KMS-11 (cell line): ENCODE measurements around the gene MAPK4.
A peak's percentile ranks its signal among the peaks of the same experiment; 100 is the strongest.
"Not testable (repeated sequence)": the region's sequence is repeated elsewhere in the genome, so short reads cannot be mapped to it uniquely, and the experiment has no call there.

Source experiments
- H2AFZ ChIP-seq: fragments of 200-600 bp; sonication (generic); 2 replicates; pipeline ENCODE4 v1.6.1; 2016; ENCODE audit warnings: antibody characterized with exemption, mixed run types, low read depth
- H3K27ac ChIP-seq: fragments of 200-600 bp; sonication (generic); 2 replicates; pipeline ENCODE4 v1.6.1; 2016; ENCODE audit warnings: mild to moderate bottlenecking, mixed run types
- H3K27me3 ChIP-seq: fragments of 200-600 bp; sonication (generic); 2 replicates; pipeline ENCODE4 v1.6.1; 2017; ENCODE audit warnings: mild to moderate bottlenecking, low read depth, mixed run types, moderate library complexity; ENCODE audit not compliant: insufficient read depth
- H3K36me3 ChIP-seq: fragments of 200-600 bp; sonication (generic); 2 replicates; pipeline ENCODE4 v1.6.1; 2017; ENCODE audit warnings: mild to moderate bottlenecking, mixed run types; ENCODE audit not compliant: insufficient read depth
- H3K4me1 ChIP-seq: fragments of 200-600 bp; sonication (generic); 2 replicates; pipeline ENCODE4 v1.6.1; 2016; ENCODE audit warnings: mild to moderate bottlenecking, low read depth, mixed run types; ENCODE audit not compliant: poor library complexity, severe bottlenecking
- H3K4me2 ChIP-seq: fragments of 200-600 bp; sonication (generic); 2 replicates; pipeline ENCODE4 v1.7.0; 2016; ENCODE audit warnings: mild to moderate bottlenecking, mixed run types
- H3K4me3 ChIP-seq: fragments of 200-600 bp; sonication (generic); IDR thresholded peaks from 2 replicates; pipeline ENCODE4 v1.6.1; 2017; ENCODE audit warnings: low read depth, low read length, mixed read lengths; ENCODE audit not compliant: insufficient read depth
- H3K79me2 ChIP-seq: fragments of 200-600 bp; sonication (generic); 2 replicates; pipeline ENCODE4 v1.6.1; 2016; ENCODE audit warnings: low read depth, mixed run types; ENCODE audit not compliant: insufficient read depth
- H3K9ac ChIP-seq: fragments of 200-600 bp; sonication (generic); 2 replicates; pipeline ENCODE4 v1.6.1; 2016; ENCODE audit warnings: mild to moderate bottlenecking, mixed run types
- H4K20me1 ChIP-seq: fragments of 200-600 bp; sonication (generic); 2 replicates; pipeline ENCODE4 v1.6.1; 2016; ENCODE audit warnings: mild to moderate bottlenecking, mixed run types; ENCODE audit not compliant: insufficient read depth
- TF ChIP-seq, protein P1 (sequence below): fragments of 200-600 bp; sonication (generic); conservative IDR thresholded peaks from 2 replicates; pipeline ENCODE4 v1.6.1; 2017; ENCODE audit warnings: low read depth, mild to moderate bottlenecking, antibody characterized with exemption, low read length, moderate library complexity, mixed read lengths

Gene MAPK4

DNA sequence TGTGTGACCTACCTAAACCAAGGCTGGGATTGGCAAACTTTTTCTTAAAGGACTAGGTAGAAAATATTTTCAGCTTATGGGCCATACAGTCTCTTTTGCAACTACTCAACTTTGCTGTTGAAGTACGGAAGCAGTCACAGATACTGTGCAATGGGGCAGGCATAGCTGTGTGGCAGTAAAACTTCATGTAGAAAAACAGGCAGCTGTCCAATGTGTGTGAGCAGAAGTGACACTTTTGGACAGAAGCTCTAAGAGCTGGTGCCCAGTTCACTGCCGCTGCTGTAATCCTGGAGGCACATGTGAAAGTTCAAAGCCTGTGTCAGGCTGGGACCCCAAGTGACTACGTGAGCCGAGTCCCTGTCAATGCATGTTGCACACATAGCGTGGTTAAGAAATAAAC lies 46.7 kb downstream of the MAPK4 start:
- H3K36me3 ChIP-seq = no peaks in the 10 kb centered on the region

GRCh38 chr18:50607378-50607926 lies 47.6 kb downstream of the MAPK4 start:
- no peaks in the 10 kb centered on the region for H4K20me1 ChIP-seq
- no peaks in the 10 kb centered on the region for H3K27me3 ChIP-seq
- no peak overlapping the region for H3K9ac ChIP-seq
- no peaks in the 10 kb centered on the region for H3K79me2 ChIP-seq
- TF ChIP-seq, protein P1, sequence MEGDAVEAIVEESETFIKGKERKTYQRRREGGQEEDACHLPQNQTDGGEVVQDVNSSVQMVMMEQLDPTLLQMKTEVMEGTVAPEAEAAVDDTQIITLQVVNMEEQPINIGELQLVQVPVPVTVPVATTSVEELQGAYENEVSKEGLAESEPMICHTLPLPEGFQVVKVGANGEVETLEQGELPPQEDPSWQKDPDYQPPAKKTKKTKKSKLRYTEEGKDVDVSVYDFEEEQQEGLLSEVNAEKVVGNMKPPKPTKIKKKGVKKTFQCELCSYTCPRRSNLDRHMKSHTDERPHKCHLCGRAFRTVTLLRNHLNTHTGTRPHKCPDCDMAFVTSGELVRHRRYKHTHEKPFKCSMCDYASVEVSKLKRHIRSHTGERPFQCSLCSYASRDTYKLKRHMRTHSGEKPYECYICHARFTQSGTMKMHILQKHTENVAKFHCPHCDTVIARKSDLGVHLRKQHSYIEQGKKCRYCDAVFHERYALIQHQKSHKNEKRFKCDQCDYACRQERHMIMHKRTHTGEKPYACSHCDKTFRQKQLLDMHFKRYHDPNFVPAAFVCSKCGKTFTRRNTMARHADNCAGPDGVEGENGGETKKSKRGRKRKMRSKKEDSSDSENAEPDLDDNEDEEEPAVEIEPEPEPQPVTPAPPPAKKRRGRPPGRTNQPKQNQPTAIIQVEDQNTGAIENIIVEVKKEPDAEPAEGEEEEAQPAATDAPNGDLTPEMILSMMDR = no peak
- H3K36me3 ChIP-seq = no peaks in the 10 kb centered on the region
- no peak overlapping the region for H3K27ac ChIP-seq
- H2AFZ ChIP-seq = no peak overlapping the region
- H3K4me2 ChIP-seq = no peak overlapping the region
- H3K4me1 ChIP-seq = no peaks in the 10 kb centered on the region
- no peak overlapping the region for H3K4me3 ChIP-seq

More for the DNA sequence above, 46.7 kb downstream of the MAPK4 start:
- H2AFZ ChIP-seq = no peak overlapping the region
- no peak overlapping the region for H3K9ac ChIP-seq
- H3K4me3 ChIP-seq = no peak overlapping the region
- no peak overlapping the region for H3K27ac ChIP-seq
- H3K4me1 ChIP-seq = no peaks in the 10 kb centered on the region
- TF ChIP-seq, protein P1 = no peak
- H3K4me2 ChIP-seq = no peak overlapping the region
- H3K79me2 ChIP-seq = no peaks in the 10 kb centered on the region
- H4K20me1 ChIP-seq = no peaks in the 10 kb centered on the region
- H3K27me3 ChIP-seq = no peaks in the 10 kb centered on the region

DNA sequence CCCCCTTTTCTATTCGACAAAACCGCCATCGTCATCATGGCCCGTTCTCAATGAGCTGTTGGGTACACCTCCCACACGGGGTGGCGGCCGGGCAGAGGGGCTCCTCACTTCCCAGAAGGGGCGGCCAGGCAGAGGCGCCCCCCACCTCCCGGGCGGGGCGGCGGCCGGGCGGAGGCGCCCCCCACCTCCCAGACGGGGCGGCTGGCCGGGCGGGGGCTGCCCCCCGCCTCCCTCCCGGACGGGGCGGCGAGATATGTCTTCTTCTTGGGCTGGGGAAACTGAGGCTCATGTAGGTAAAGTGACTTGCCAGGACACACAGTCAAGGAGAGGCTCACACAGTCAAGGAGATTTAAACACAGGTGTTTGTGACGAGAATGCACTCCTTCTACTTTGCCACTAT lies 49.3 kb downstream of the MAPK4 start:
- H3K79me2 ChIP-seq, H3K27me3 ChIP-seq: not testable (repeated sequence)

DNA sequence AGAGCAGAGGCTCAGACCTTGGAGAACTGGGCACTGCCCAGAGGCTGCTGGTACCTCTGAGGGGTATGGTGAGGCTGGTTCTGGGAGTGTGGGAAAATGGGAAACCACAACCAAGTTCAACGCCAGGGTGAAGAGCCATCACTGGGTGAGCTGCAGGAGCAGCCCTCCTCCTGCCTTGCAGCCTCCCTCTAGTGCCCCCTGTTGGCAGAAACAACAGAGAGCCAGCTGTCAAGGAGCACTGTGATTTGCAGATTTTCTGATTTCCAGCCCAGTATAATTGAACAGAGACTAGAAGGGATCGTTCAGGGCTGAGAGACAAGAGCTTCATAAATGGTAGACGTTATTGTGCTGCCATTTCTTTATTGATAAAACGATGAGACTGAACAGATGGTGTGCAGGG lies 50.5 kb downstream of the MAPK4 start:
- H4K20me1 ChIP-seq = no peaks in the 10 kb centered on the region
- no peaks in the 10 kb centered on the region for H3K27me3 ChIP-seq
- no peak overlapping the region for H3K4me2 ChIP-seq
- no peak overlapping the region for H3K9ac ChIP-seq
- H3K36me3 ChIP-seq = no peaks in the 10 kb centered on the region
- TF ChIP-seq, protein P1 = peak; percentile 56
- no peaks in the 10 kb centered on the region for H3K79me2 ChIP-seq
- no peak overlapping the region for H3K27ac ChIP-seq
- no peak overlapping the region for H2AFZ ChIP-seq
- no peaks in the 10 kb centered on the region for H3K4me1 ChIP-seq
- no peak overlapping the region for H3K4me3 ChIP-seq

More for the DNA sequence above, 49.3 kb downstream of the MAPK4 start:
- not testable (repeated sequence) for H2AFZ ChIP-seq, H3K4me3 ChIP-seq, H4K20me1 ChIP-seq, H3K4me2 ChIP-seq, H3K9ac ChIP-seq, H3K4me1 ChIP-seq, H3K27ac ChIP-seq, H3K36me3 ChIP-seq

DNA sequence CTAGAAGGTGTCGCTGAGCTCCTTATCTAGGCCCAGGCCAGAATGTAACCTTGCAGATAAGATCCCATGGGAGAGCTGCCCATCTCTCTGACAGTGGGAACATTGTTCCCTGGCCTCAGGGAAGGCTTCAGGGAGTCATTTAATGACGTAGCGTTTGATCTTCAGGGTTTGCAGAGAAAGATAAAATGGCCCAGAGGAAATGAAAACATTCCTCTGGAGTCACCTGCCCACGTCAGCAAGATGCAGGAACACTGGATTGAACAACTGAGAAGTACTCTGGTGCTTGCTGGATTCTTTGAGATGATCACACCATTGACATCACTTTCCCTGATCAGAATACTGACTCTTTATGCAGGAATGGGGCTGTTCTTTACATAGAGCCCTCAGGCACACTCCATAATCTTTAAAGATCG lies 51.6 kb downstream of the MAPK4 start:
- no peaks in the 10 kb centered on the region for H4K20me1 ChIP-seq
- no peak overlapping the region for H3K27ac ChIP-seq
- H3K4me1 ChIP-seq = no peaks in the 10 kb centered on the region
- H3K4me3 ChIP-seq = no peak overlapping the region
- no peaks in the 10 kb centered on the region for H3K79me2 ChIP-seq
- no peaks in the 10 kb centered on the region for H3K36me3 ChIP-seq
- TF ChIP-seq, protein P1 = no peak
- no peaks in the 10 kb centered on the region for H3K27me3 ChIP-seq
- H3K4me2 ChIP-seq = no peak overlapping the region
- H2AFZ ChIP-seq = no peak overlapping the region
- H3K9ac ChIP-seq = no peak overlapping the region
